Activated CD4-positive, alpha-beta T cell treated with anti-CD3 and anti-CD28 coated beads, Interleukin-2, amount 10 ng/mL, durations not matched to agents 24 days and 14 days (primary cell): ENCODE measurements around the gene APOC4. TPM values are rescaled to one million over a fixed set of nuclear protein-coding genes. Genes with fewer than 3 reads are reported as not detected.

Experiments
- DNase-seq: peaks from one replicate; pipeline ENCODE4 v3.0.0; 2022
- H3K27ac Mint-ChIP-seq: one replicate; pipeline ENCODE4 v1.8.0; 2022; ENCODE audit warnings: mild to moderate bottlenecking, mixed read lengths
- H3K27me3 Mint-ChIP-seq: one replicate; pipeline ENCODE4 v1.8.0; 2022; ENCODE audit warnings: mixed read lengths
- H3K36me3 Mint-ChIP-seq: one replicate; pipeline ENCODE4 v1.8.0; 2022; ENCODE audit warnings: low read depth, mild to moderate bottlenecking, mixed read lengths
- H3K4me1 Mint-ChIP-seq: one replicate; pipeline ENCODE4 v1.8.0; 2021; ENCODE audit warnings: mixed read lengths
- H3K4me3 Mint-ChIP-seq: one replicate; pipeline ENCODE4 v1.8.0; 2022; ENCODE audit warnings: mild to moderate bottlenecking, moderate library complexity, mixed read lengths
- H3K9me3 Mint-ChIP-seq: one replicate; pipeline ENCODE4 v1.8.0; 2021; ENCODE audit warnings: mixed read lengths
- intact Hi-C: fragments of 100-400 bp; cut with micrococcal nuclease; formaldehyde crosslinking; loops from one replicate; pipeline ENCODE4 v1.15.1; 2023
- total RNA-seq: library from RNA; stranded (reverse); gene quantifications from 2 replicates; pipeline ENCODE4 v1.2.3, GENCODE V29; 2022

Gene APOC4
- total RNA-seq, 1 donor from 2014 or later, result not detected

GRCh38 chr19:44986389-44986788 lies 44.4 kb downstream of the APOC4 start:
- H3K9me3 Mint-ChIP-seq, result no peaks in the 10 kb centered on the region
- H3K27me3 Mint-ChIP-seq, result no peaks in the 10 kb centered on the region
- peaks cover 4% of the 10 kb centered on the region for H3K4me1 Mint-ChIP-seq
- intact Hi-C loops, result no loop called here
- no peak overlapping the region for H3K4me3 Mint-ChIP-seq
- no peak overlapping the region for H3K27ac Mint-ChIP-seq
- H3K36me3 Mint-ChIP-seq, result peaks cover 30% of the 10 kb centered on the region
- DNase-seq, result no peak

- H3K9me3 Mint-ChIP-seq, result no peaks in the 10 kb centered on the region
- H3K4me3 Mint-ChIP-seq, result no peak overlapping the region
- intact Hi-C loops, result no loop called here
- no peak overlapping the region for H3K27ac Mint-ChIP-seq
- DNase-seq, result no peak
- H3K4me1 Mint-ChIP-seq, result peaks cover 6% of the 10 kb centered on the region
- H3K27me3 Mint-ChIP-seq, result no peaks in the 10 kb centered on the region
- peaks cover 34% of the 10 kb centered on the region for H3K36me3 Mint-ChIP-seq
Measured at GRCh38 chr19:44987148-44987675, 45.2 kb downstream of the APOC4 start.

- intact Hi-C loops, result no loop called here
- Mint-ChIP-seq H3K4me1 (peaks cover 6% of the 10 kb centered on the region), H3K9me3 (no peaks in the 10 kb centered on the region), H3K36me3 (peaks cover 30% of the 10 kb centered on the region), H3K27ac (no peak overlapping the region), H3K4me3 (no peak overlapping the region), H3K27me3 (no peaks in the 10 kb centered on the region)
- DNase-seq, result no peak
Measured at GRCh38 chr19:44988273-44988672, 46.2 kb downstream of the APOC4 start.

- peak; percentile 88 for DNase-seq
- Mint-ChIP-seq H3K36me3 (peaks cover 33% of the 10 kb centered on the region), H3K9me3 (no peaks in the 10 kb centered on the region), H3K4me3 (no peak overlapping the region), H3K4me1 (peaks cover 6% of the 10 kb centered on the region), H3K27ac (peak overlapping the region; percentile 43), H3K27me3 (no peaks in the 10 kb centered on the region)
- intact Hi-C loops, result loop anchor here (1.0 kb wide), 1 partner anchor 70 kb away; no protein-coding TSS in a partner anchor
Measured at GRCh38 chr19:44988896-44989556, 47.0 kb downstream of the APOC4 start.

- Mint-ChIP-seq H3K4me3 (no peak overlapping the region), H3K27me3 (no peaks in the 10 kb centered on the region), H3K4me1 (peaks cover 6% of the 10 kb centered on the region), H3K27ac (no peak overlapping the region), H3K9me3 (no peaks in the 10 kb centered on the region), H3K36me3 (peaks cover 27% of the 10 kb centered on the region)
- no peak for DNase-seq
- intact Hi-C loops, result no loop called here
Measured at GRCh38 chr19:44990459-44990858, 48.4 kb downstream of the APOC4 start.

GRCh38 chr19:44990966-44991365 lies 48.9 kb downstream of the APOC4 start:
- Mint-ChIP-seq H3K4me3 (no peak overlapping the region), H3K4me1 (peaks cover 6% of the 10 kb centered on the region), H3K9me3 (no peaks in the 10 kb centered on the region), H3K27ac (no peak overlapping the region), H3K36me3 (peaks cover 24% of the 10 kb centered on the region), H3K27me3 (no peaks in the 10 kb centered on the region)
- intact Hi-C loops, result no loop called here
- no peak for DNase-seq

GRCh38 chr19:44992336-44993163 lies 50.5 kb downstream of the APOC4 start:
- no peak for DNase-seq
- Mint-ChIP-seq H3K27me3 (no peaks in the 10 kb centered on the region), H3K4me1 (peaks cover 6% of the 10 kb centered on the region), H3K9me3 (no peaks in the 10 kb centered on the region), H3K27ac (no peak overlapping the region), H3K4me3 (no peak overlapping the region), H3K36me3 (peaks cover 21% of the 10 kb centered on the region)
- intact Hi-C loops, result no loop called here

GRCh38 chr19:44993526-44993925 lies 51.5 kb downstream of the APOC4 start:
- peaks cover 18% of the 10 kb centered on the region for H3K36me3 Mint-ChIP-seq
- intact Hi-C loops, result no loop called here
- no peaks in the 10 kb centered on the region for H3K27me3 Mint-ChIP-seq
- DNase-seq, result no peak
- peaks cover 4% of the 10 kb centered on the region for H3K4me1 Mint-ChIP-seq
- no peaks in the 10 kb centered on the region for H3K9me3 Mint-ChIP-seq
- H3K27ac Mint-ChIP-seq, result no peak overlapping the region
- no peak overlapping the region for H3K4me3 Mint-ChIP-seq

- H3K27me3 Mint-ChIP-seq, result no peaks in the 10 kb centered on the region
- no peak overlapping the region for H3K4me3 Mint-ChIP-seq
- DNase-seq, result no peak
- intact Hi-C loops, result no loop called here
- no peak overlapping the region for H3K27ac Mint-ChIP-seq
- peaks cover 4% of the 10 kb centered on the region for H3K4me1 Mint-ChIP-seq
- H3K36me3 Mint-ChIP-seq, result peaks cover 16% of the 10 kb centered on the region
- no peaks in the 10 kb centered on the region for H3K9me3 Mint-ChIP-seq
Measured at GRCh38 chr19:44993926-44994537, 52.0 kb downstream of the APOC4 start.

Other genes with a start within 250 kb of the APOC4 start
- gene CEACAM16, start 243.1 kb upstream of the APOC4 start, total RNA-seq, result not detected in 2 replicates
- 66.3 and 73.1 TPM in 2 replicates for gene BCL3, start 193.5 kb upstream of the APOC4 start, total RNA-seq
- not detected in 2 replicates for gene CBLC, start 164.3 kb upstream of the APOC4 start, total RNA-seq
- gene BCAM, start 133.1 kb upstream of the APOC4 start, total RNA-seq, result not detected in 2 replicates
- gene NECTIN2, start 95.9 kb upstream of the APOC4 start, total RNA-seq, result 0.19 and 0.44 TPM in 2 replicates
- 208 and 213 TPM in 2 replicates for gene TOMM40, start 51.0 kb upstream of the APOC4 start, total RNA-seq
- gene APOE, start 36.4 kb upstream of the APOC4 start, total RNA-seq, result 0.83 and 1.1 TPM in 2 replicates
- 1.8 and 2.1 TPM in 2 replicates for gene APOC1, start 27.6 kb upstream of the APOC4 start, total RNA-seq
- not detected in 2 replicates for gene APOC2, start 3.8 kb downstream of the APOC4 start, total RNA-seq
- gene CLPTM1, start 13.1 kb downstream of the APOC4 start, total RNA-seq, result 71.7 and 76.6 TPM in 2 replicates
- 67.6 and 72.7 TPM in 2 replicates for gene RELB, start 59.2 kb downstream of the APOC4 start, total RNA-seq
- 107 and 111 TPM in 2 replicates for gene CLASRP, start 96.8 kb downstream of the APOC4 start, total RNA-seq
- 4.7 and 5.3 TPM in 2 replicates for gene ZNF296, start 134.2 kb downstream of the APOC4 start, total RNA-seq
- 51.5 and 54.3 TPM in 2 replicates for gene GEMIN7, start 137.0 kb downstream of the APOC4 start, total RNA-seq
- gene PPP1R37, start 150.9 kb downstream of the APOC4 start, total RNA-seq, result 20.3 and 21.8 TPM in 2 replicates
- 0.16 and 0.28 TPM in 2 replicates for gene NKPD1, start 218.7 kb downstream of the APOC4 start, total RNA-seq
- 24.7 and 28.5 TPM in 2 replicates for gene TRAPPC6A, start 236.0 kb downstream of the APOC4 start, total RNA-seq
- 10.1 and 12.2 TPM in 2 replicates for gene BLOC1S3, start 236.5 kb downstream of the APOC4 start, total RNA-seq